ENCODE measurements around the gene KCNH6. TPM values are rescaled to one million over a fixed set of nuclear protein-coding genes. Genes with fewer than 3 reads are reported as not detected.

Gene KCNH6
- total RNA-seq, 4 donors from 2014 or later: not detected

DNA sequence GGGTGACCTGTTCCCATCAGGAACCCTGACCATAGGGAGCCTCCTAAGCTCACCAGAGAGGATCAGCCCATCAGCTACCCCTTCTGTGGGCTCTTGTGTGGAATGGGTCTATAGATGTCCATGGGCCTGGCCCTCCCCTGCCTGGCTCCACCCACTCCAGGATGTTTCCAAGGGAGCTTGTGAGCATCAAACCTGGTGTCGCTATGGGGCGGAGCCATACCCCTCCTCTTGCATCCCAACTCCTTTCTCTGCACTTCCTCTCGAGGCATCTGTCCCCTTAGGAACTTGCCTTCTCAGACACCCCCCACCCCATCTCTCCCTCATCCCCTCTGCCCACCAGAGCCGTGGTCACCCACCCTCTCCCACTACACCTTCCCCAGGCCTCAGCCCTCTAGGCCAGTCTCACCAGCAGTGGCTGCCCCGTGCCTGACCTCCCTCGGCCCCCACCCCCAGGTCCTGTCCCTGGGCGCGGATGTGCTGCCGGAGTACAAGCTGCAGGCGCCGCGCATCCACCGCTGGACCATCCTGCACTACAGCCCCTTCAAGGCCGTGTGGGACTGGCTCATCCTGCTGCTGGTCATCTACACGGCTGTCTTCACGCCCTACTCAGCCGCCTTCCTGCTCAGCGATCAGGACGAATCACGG is 10.4 kb downstream of the KCNH6 start:
- Histone ChIP-seq H3K9me3 (no peaks in the 10 kb centered on the region), H3K4me1 (peaks cover 0 to 9% (median 8%) of the 10 kb centered on the region in 3 donors), H3K27me3 (peaks cover 36% of the 10 kb centered on the region), H3K27ac (no peak overlapping the region), H3K4me3 (no peak overlapping the region), H3K36me3 (no peaks in the 10 kb centered on the region)
- no peak for ATAC-seq
- 71 to 80% methylated on average over 1 to 7 of the region's 20 CpGs for WGBS, 2 donors (ENCODE audit: low coverage in 1 of 2)
- TF ChIP-seq POLR2AphosphoS5 (IDR thresholded peaks at IDR 0.05): no peak
- TF ChIP-seq, protein P1, sequence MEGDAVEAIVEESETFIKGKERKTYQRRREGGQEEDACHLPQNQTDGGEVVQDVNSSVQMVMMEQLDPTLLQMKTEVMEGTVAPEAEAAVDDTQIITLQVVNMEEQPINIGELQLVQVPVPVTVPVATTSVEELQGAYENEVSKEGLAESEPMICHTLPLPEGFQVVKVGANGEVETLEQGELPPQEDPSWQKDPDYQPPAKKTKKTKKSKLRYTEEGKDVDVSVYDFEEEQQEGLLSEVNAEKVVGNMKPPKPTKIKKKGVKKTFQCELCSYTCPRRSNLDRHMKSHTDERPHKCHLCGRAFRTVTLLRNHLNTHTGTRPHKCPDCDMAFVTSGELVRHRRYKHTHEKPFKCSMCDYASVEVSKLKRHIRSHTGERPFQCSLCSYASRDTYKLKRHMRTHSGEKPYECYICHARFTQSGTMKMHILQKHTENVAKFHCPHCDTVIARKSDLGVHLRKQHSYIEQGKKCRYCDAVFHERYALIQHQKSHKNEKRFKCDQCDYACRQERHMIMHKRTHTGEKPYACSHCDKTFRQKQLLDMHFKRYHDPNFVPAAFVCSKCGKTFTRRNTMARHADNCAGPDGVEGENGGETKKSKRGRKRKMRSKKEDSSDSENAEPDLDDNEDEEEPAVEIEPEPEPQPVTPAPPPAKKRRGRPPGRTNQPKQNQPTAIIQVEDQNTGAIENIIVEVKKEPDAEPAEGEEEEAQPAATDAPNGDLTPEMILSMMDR (IDR thresholded peaks at IDR 0.05): no peak

DNA sequence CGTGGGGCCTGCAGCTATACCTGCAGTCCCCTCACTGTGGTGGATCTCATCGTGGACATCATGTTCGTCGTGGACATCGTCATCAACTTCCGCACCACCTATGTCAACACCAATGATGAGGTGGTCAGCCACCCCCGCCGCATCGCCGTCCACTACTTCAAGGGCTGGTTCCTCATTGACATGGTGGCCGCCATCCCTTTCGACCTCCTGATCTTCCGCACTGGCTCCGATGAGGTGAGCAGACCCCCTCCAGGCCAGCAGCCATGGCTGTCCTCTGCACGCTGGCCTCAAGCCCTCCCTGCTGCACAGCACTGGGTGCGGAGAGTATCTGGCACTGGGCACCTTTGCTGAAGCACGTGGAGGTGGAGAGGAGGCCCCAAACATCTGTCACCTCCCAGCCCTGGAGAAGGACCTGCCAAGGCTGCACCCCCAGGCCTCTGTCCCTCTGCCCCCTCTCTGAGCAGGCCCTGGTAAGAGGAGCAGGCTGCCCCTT is 11.0 kb downstream of the KCNH6 start:
- TF ChIP-seq, protein P1 (IDR thresholded peaks at IDR 0.05): no peak
- TF ChIP-seq POLR2AphosphoS5 (IDR thresholded peaks at IDR 0.05) (no peak), EP300 (IDR thresholded peaks at IDR 0.05) (no peak), POLR2A (IDR thresholded peaks at IDR 0.05) (no peak)
- H3K36me3 ChIP-seq: no peaks in the 10 kb centered on the region
- H3K4me3 ChIP-seq: no peak overlapping the region
- H3K9me3 ChIP-seq: no peaks in the 10 kb centered on the region
- H3K4me1 ChIP-seq: peaks cover 0 to 10% (median 8%) of the 10 kb centered on the region in 3 donors
- WGBS, 2 donors (ENCODE audit: low coverage in 1 of 2): 80 to 91% methylated on average over 1 to 7 of the region's 17 CpGs
- H3K27ac ChIP-seq: no peak overlapping the region
- no peak for ATAC-seq
- H3K27me3 ChIP-seq: peaks cover 42% of the 10 kb centered on the region

DNA sequence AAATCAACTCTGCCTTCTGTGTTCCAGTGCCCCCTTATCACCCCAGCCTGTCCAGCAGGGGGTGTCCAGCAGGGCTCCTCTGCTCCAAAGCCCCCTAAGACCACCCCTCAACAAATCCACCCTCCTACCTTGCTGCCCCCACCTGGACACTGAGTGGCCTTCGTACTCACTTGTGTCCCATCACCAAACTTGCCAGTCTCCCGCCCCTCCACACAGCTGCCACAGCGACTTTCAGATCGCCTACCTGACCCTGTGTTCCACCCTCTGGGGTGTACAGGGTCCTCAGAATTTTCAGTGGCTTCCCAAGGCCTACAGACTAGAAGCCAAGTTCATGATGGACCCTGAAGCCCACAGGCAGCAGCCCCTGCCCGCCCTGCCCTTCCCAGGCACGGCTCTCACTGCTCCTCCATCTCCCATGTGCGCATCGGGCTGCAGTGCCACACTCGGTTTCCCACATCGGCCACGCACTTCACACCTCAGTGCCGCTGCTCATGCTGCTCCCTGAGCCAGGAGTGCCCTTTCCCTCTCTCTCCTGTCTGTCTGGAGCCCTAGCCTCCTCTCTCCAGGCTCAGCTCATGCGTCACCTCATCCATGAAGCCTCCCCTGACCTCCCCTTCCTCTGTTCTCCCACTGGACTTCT is 11.8 kb downstream of the KCNH6 start:
- peaks cover 0 to 10% (median 8%) of the 10 kb centered on the region in 3 donors for H3K4me1 ChIP-seq
- ATAC-seq: no peak
- WGBS, 2 donors (ENCODE audit: low coverage in 1 of 2): 78 to 86% methylated on average over 3 to 11 of the region's 13 CpGs
- H3K4me3 ChIP-seq: no peak overlapping the region
- no peaks in the 10 kb centered on the region for H3K36me3 ChIP-seq
- H3K27ac ChIP-seq: no peak overlapping the region
- TF ChIP-seq POLR2AphosphoS5 (IDR thresholded peaks at IDR 0.05) (no peak), POLR2A (IDR thresholded peaks at IDR 0.05) (no peak), EP300 (IDR thresholded peaks at IDR 0.05) (no peak)
- TF ChIP-seq, protein P1 (IDR thresholded peaks at IDR 0.05): no peak
- H3K9me3 ChIP-seq: no peaks in the 10 kb centered on the region
- H3K27me3 ChIP-seq: peaks cover 50% of the 10 kb centered on the region

DNA sequence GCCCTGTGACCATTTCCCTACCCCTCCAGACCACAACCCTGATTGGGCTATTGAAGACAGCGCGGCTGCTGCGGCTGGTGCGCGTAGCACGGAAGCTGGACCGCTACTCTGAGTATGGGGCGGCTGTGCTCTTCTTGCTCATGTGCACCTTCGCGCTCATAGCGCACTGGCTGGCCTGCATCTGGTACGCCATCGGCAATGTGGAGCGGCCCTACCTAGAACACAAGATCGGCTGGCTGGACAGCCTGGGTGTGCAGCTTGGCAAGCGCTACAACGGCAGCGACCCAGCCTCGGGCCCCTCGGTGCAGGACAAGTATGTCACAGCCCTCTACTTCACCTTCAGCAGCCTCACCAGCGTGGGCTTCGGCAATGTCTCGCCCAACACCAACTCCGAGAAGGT is 12.5 kb downstream of the KCNH6 start:
- H3K4me1 ChIP-seq: peaks cover 0 to 10% (median 8%) of the 10 kb centered on the region in 3 donors
- H3K4me3 ChIP-seq: no peak overlapping the region
- no peak for ATAC-seq
- TF ChIP-seq POLR2AphosphoS5 (IDR thresholded peaks at IDR 0.05) (no peak), POLR2A (IDR thresholded peaks at IDR 0.05) (no peak), EP300 (IDR thresholded peaks at IDR 0.05) (no peak)
- TF ChIP-seq, protein P1 (IDR thresholded peaks at IDR 0.05): no peak
- no peaks in the 10 kb centered on the region for H3K36me3 ChIP-seq
- H3K27ac ChIP-seq: no peak overlapping the region
- no peaks in the 10 kb centered on the region for H3K9me3 ChIP-seq
- peaks cover 53% of the 10 kb centered on the region for H3K27me3 ChIP-seq
- 100% methylated on average over 2 of the region's 24 CpGs; no CpG with 5 or more reads in 1 of the 2 donors for WGBS, 2 donors (ENCODE audit: low coverage in 1 of 2)

DNA sequence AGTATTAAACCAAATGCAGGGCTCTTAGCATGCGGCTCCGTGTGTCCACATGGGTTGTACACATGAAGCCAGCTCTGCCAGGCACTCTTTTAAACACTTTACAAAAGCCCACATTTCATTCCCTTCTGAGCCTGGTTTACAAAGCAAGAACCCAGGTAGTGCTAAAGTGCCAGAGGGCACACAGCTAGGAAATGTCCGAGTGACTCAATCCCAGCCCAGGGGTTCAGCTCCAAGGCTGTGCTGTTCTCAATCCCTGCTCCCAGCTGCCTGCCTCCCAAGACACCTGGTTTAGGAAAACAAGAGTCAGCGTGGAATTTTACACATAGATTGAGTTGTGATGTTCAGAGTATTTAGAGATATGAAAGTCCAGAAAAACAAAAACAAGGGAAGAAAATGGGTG is 13.8 kb downstream of the KCNH6 start:
- no peaks in the 10 kb centered on the region for H3K9me3 ChIP-seq
- H3K4me3 ChIP-seq: no peak overlapping the region
- no peaks in the 10 kb centered on the region for H3K36me3 ChIP-seq
- TF ChIP-seq EP300 (IDR thresholded peaks at IDR 0.05): no peak
- 81 to 95% methylated on average over 4 of the region's 4 CpGs for WGBS, 2 donors (ENCODE audit: low coverage in 1 of 2)
- H3K27me3 ChIP-seq: peaks cover 56% of the 10 kb centered on the region
- no peak for ATAC-seq
- no peak overlapping the region for H3K27ac ChIP-seq
- H3K4me1 ChIP-seq: peaks cover 0 to 10% (median 8%) of the 10 kb centered on the region in 3 donors

Measured in gastroesophageal sphincter (tissue), 4 donors.